Liver (tissue), 2 donors: Measurements from ENCODE around the gene FAM163A.

Experiments
- CTCF ChIP-seq: fragments of 150-350 bp; IDR thresholded peaks from 2 replicates; pipeline ENCODE4 v1.5.1; 2017; ENCODE audit warnings: improper control_type of control experiment, low read depth, low read length; ENCODE audit not compliant: missing input control
- MAX ChIP-seq: IDR thresholded peaks from 2 replicates; pipeline ENCODE4 v1.6.1; 2016; ENCODE audit warnings: antibody characterized with exemption
- donor health status: healthy.

GRCh38 chr1:179818260-179818659, 75.2 kb downstream of the FAM163A start:
- TF ChIP-seq MAX (no peak), CTCF (no peak)
